NT2/D1 (cell line): Measurements from ENCODE around the gene CD46.

Experiments
- YY1 ChIP-seq: IDR thresholded peaks from 2 replicates; pipeline ENCODE4 v1.6.1; 2011; ENCODE audit not compliant: insufficient read length, insufficient read depth
- ZNF274 ChIP-seq: IDR thresholded peaks from 2 replicates; pipeline ENCODE4 v1.6.1; 2011; ENCODE audit warnings: mild to moderate bottlenecking, low read depth, low read length

- TF ChIP-seq YY1 (no peak), ZNF274 (no peak)
Measured at GRCh38 chr1:207813946-207814345, 62.1 kb downstream of the CD46 start.
